ENCODE data around the gene RADX.

Gene RADX

GRCh38 chrX:106726485-106727437 lies 115.0 kb downstream of the RADX start, which contains the start of gene RNF128 (continued):
- no peak for TF ChIP-seq ZNF530 (tag by site-specific recombination; IDR thresholded peaks at IDR 0.05; ENCODE audit: low read depth)
- no peak for TF ChIP-seq MZF1 (tag by site-specific recombination; IDR thresholded peaks at IDR 0.05; ENCODE audit: borderline replicate concordance)
- no peak for TF ChIP-seq SALL2 (tag by site-specific recombination; IDR thresholded peaks at IDR 0.05; ENCODE audit: borderline replicate concordance)
- TF ChIP-seq ZBTB6 (tag by site-specific recombination; IDR thresholded peaks at IDR 0.05) = no peak
- no peak for TF ChIP-seq TRIM28 (IDR thresholded peaks at IDR 0.05; ENCODE audit: borderline replicate concordance, low read length)
- TF ChIP-seq YY1 (tag by site-specific recombination; IDR thresholded peaks at IDR 0.05) = no peak
- TF ChIP-seq ZSCAN23 (tag by site-specific recombination; IDR thresholded peaks at IDR 0.05) = no peak
- TF ChIP-seq ZNF214 (tag by site-specific recombination; IDR thresholded peaks at IDR 0.05; ENCODE audit: borderline replicate concordance) = no peak
- no peak for TF ChIP-seq GLI2 (tag by site-specific recombination; IDR thresholded peaks at IDR 0.05; ENCODE audit: borderline replicate concordance, low read depth)
- no peak for TF ChIP-seq ZNF248 (tag by site-specific recombination; IDR thresholded peaks at IDR 0.05)
- no peak for TF ChIP-seq ZNF510 (tag by site-specific recombination; IDR thresholded peaks at IDR 0.05; ENCODE audit: insufficient replicate concordance)
- TF ChIP-seq ZNF544 (tag by site-specific recombination; IDR thresholded peaks at IDR 0.05) = no peak
- no peak for TF ChIP-seq ZNF221 (tag by site-specific recombination; IDR thresholded peaks at IDR 0.05; ENCODE audit: borderline replicate concordance)
- no peak for TF ChIP-seq TCF7L2 (IDR thresholded peaks at IDR 0.05; ENCODE audit: borderline replicate concordance, low read depth, low read length)
- TF ChIP-seq ZEB2 (tag by site-specific recombination; IDR thresholded peaks at IDR 0.05) = no peak
- TF ChIP-seq ZBTB10 (tag by site-specific recombination; IDR thresholded peaks at IDR 0.05) = no peak
- no peak for TF ChIP-seq ZNF175 (tag by site-specific recombination; IDR thresholded peaks at IDR 0.05)
- TF ChIP-seq ZNF19 (tag by site-specific recombination; IDR thresholded peaks at IDR 0.05; ENCODE audit: low read depth) = no peak
- TF ChIP-seq ZNF843 (tag by site-specific recombination; IDR thresholded peaks at IDR 0.05) = no peak
- TF ChIP-seq ZNF155 (tag by site-specific recombination; IDR thresholded peaks at IDR 0.05) = no peak
- no peak for TF ChIP-seq ZNF302 (tag by site-specific recombination; IDR thresholded peaks at IDR 0.05; ENCODE audit: low read depth)
- no peak for TF ChIP-seq ZNF513 (tag by site-specific recombination; IDR thresholded peaks at IDR 0.05)
- no peak for TF ChIP-seq ZNF404 (tag by site-specific recombination; IDR thresholded peaks at IDR 0.05)
- TF ChIP-seq SCRT2 (tag by site-specific recombination; IDR thresholded peaks at IDR 0.05) = peak; percentile 72
- no peak for TF ChIP-seq ZNF311 (tag by site-specific recombination; IDR thresholded peaks at IDR 0.05; ENCODE audit: borderline replicate concordance)
- TF ChIP-seq ZNF223 (tag by site-specific recombination; IDR thresholded peaks at IDR 0.05) = no peak
- no peak for TF ChIP-seq ZNF433 (tag by site-specific recombination; IDR thresholded peaks at IDR 0.05; ENCODE audit: low read depth)
- no peak for TF ChIP-seq HOXC10 (CRISPR knock-in tag; IDR thresholded peaks at IDR 0.05)
- 0 out of 2 replicates have a peak, but pooled peaks have one; percentile 8 for TF ChIP-seq ZNF629 (tag by site-specific recombination; IDR thresholded peaks at IDR 0.05)
- no peak for TF ChIP-seq ZNF473 (tag by site-specific recombination; IDR thresholded peaks at IDR 0.05)
- TF ChIP-seq ZNF768 (tag by site-specific recombination; IDR thresholded peaks at IDR 0.05) = no peak
- TF ChIP-seq ZSCAN16 (tag by site-specific recombination; IDR thresholded peaks at IDR 0.05) = no peak
- 0 out of 2 replicates have a peak, but pooled peaks have one; percentile 22 for TF ChIP-seq KLF9 (tag by site-specific recombination; IDR thresholded peaks at IDR 0.05; ENCODE audit: low read depth)
- TF ChIP-seq SP7 (tag by site-specific recombination; IDR thresholded peaks at IDR 0.05) = no peak
